Esophagus (tissue), 2 donors: ENCODE results near the gene HEBP2. TPM values are rescaled to one million over a fixed set of nuclear protein-coding genes. Genes with fewer than 3 reads are reported as not detected.
"Not testable (repeated sequence)": the region's sequence is repeated elsewhere in the genome, so short reads cannot be mapped to it uniquely, and the experiment has no call there.

Experiments
- H3K27ac ChIP-seq, 2 donors: one replicate each; pipeline ENCODE4 v1.5.1; 2013; ENCODE audit warnings: low read depth in 2 of 2, mild to moderate bottlenecking in 2 of 2, inconsistent platforms in 1 of 2, low read length in 1 of 2, moderate library complexity in 1 of 2
- H3K27me3 ChIP-seq, 2 donors: one replicate each; pipeline ENCODE4 v1.6.1; 2013; ENCODE audit warnings: low read length in 2 of 2, control low read depth in 1 of 2, mild to moderate bottlenecking in 1 of 2; ENCODE audit not compliant: insufficient read depth in 2 of 2, control insufficient read depth in 1 of 2
- H3K36me3 ChIP-seq, 2 donors: one replicate each; pipeline ENCODE4 v1.6.1; 2013; ENCODE audit warnings: low read length in 1 of 2; ENCODE audit not compliant: control insufficient read depth in 2 of 2, insufficient read depth in 2 of 2
- H3K4me1 ChIP-seq, 2 donors: one replicate each; pipeline ENCODE4 v1.6.1; 2013; ENCODE audit warnings: low read length in 1 of 2; ENCODE audit not compliant: control insufficient read depth in 2 of 2, insufficient read depth in 2 of 2
- H3K4me3 ChIP-seq, 2 donors: one replicate each; pipeline ENCODE4 v1.5.1; 2013; ENCODE audit warnings: low read length in 2 of 2, mild to moderate bottlenecking in 2 of 2, low read depth in 1 of 2, moderate library complexity in 1 of 2
- H3K9me3 ChIP-seq, 2 donors: one replicate each; pipeline ENCODE4 v1.6.1; 2013; ENCODE audit warnings: mild to moderate bottlenecking in 2 of 2, low read depth in 1 of 2, low read length in 1 of 2, moderate library complexity in 1 of 2; ENCODE audit not compliant: control insufficient read depth in 2 of 2, insufficient read depth in 1 of 2
- WGBS, 2 donors: extraction: QIAGEN DNeasy Blood & Tissue Kit; methylation state at CpG; one replicate each; pipeline ENCODE4 v1.1.7; 2013; 5-methylcytosine and 5-hydroxymethylcytosine counted together
- polyA plus RNA-seq, 2 donors: library from polyadenylated mRNA; stranded (reverse); fragments of 200-250 nt; gene quantifications; one replicate each; pipeline ENCODE4 v1.2.3, GENCODE V29; 2013
- donor health status: healthy with polysubstance abuse.
- donor health status: Bipolar disorder and iron deficiency.

The HEBP2 gene
- polyA plus RNA-seq, 2 donors = 66.4 to 70.5 TPM

- Histone ChIP-seq H3K36me3 (peaks cover 0 to 13% of the 10 kb centered on the region in 2 donors), H3K27ac (no peak overlapping the region), H3K27me3 (no peaks in the 10 kb centered on the region), H3K9me3 (no peaks in the 10 kb centered on the region), H3K4me1 (no peaks in the 10 kb centered on the region), H3K4me3 (no peak overlapping the region)
- 90 to 97% methylated on average over 10 of the region's 10 CpGs for WGBS, 2 donors
Measured at GRCh38 chr6:138421608-138422007, 17.6 kb downstream of the HEBP2 start.

GRCh38 chr6:138422861-138423260, 18.8 kb downstream of the HEBP2 start:
- Histone ChIP-seq H3K36me3 (peaks cover 0 to 13% of the 10 kb centered on the region in 2 donors), H3K4me1 (no peaks in the 10 kb centered on the region), H3K4me3 (no peak overlapping the region), H3K27me3 (no peaks in the 10 kb centered on the region), H3K9me3 (no peaks in the 10 kb centered on the region), H3K27ac (no peak overlapping the region)

- Histone ChIP-seq H3K4me1 (no peaks in the 10 kb centered on the region), H3K27me3 (no peaks in the 10 kb centered on the region), H3K9me3 (no peaks in the 10 kb centered on the region), H3K27ac (no peak overlapping the region), H3K4me3 (no peak overlapping the region), H3K36me3 (peaks cover 0 to 13% of the 10 kb centered on the region in 2 donors)
- 93% methylated on average over 48 of the region's 48 CpGs for WGBS, 2 donors
Measured at GRCh38 chr6:138424004-138424904, 20.2 kb downstream of the HEBP2 start.

- H3K27me3 ChIP-seq, H3K27ac ChIP-seq, H3K4me1 ChIP-seq, H3K4me3 ChIP-seq, H3K9me3 ChIP-seq: not testable (repeated sequence)
- 85 to 87% methylated on average over 7 of the region's 7 CpGs for WGBS, 2 donors
- H3K36me3 ChIP-seq = peaks cover 0 to 14% of the 10 kb centered on the region in 2 donors
Measured at GRCh38 chr6:138425256-138425655, 21.2 kb downstream of the HEBP2 start.

GRCh38 chr6:138426500-138427123, 22.6 kb downstream of the HEBP2 start:
- H3K27ac ChIP-seq = no peak overlapping the region
- no peaks in the 10 kb centered on the region for H3K27me3 ChIP-seq
- no peaks in the 10 kb centered on the region for H3K9me3 ChIP-seq
- H3K4me3 ChIP-seq = no peak overlapping the region
- no peaks in the 10 kb centered on the region for H3K4me1 ChIP-seq
- peaks cover 0 to 16% of the 10 kb centered on the region in 2 donors for H3K36me3 ChIP-seq
- 85 to 88% methylated on average over 5 of the region's 5 CpGs for WGBS, 2 donors

GRCh38 chr6:138427701-138428100, 23.7 kb downstream of the HEBP2 start:
- no peaks in the 10 kb centered on the region for H3K9me3 ChIP-seq
- WGBS, 2 donors = 87 to 88% methylated on average over 8 of the region's 8 CpGs
- no peaks in the 10 kb centered on the region for H3K4me1 ChIP-seq
- peaks cover 7 to 19% of the 10 kb centered on the region in 2 donors for H3K36me3 ChIP-seq
- no peak overlapping the region for H3K27ac ChIP-seq
- no peaks in the 10 kb centered on the region for H3K27me3 ChIP-seq
- no peak overlapping the region for H3K4me3 ChIP-seq

GRCh38 chr6:138428944-138429598, 25.0 kb downstream of the HEBP2 start:
- Histone ChIP-seq H3K36me3 (peaks cover 7 to 16% of the 10 kb centered on the region in 2 donors), H3K27ac (peak overlapping the region in 1 of 2 donors; percentile 2)
- 37% methylated on average over 8 of the region's 8 CpGs for WGBS, 2 donors

GRCh38 chr6:138429761-138430160, 25.7 kb downstream of the HEBP2 start:
- H3K27me3 ChIP-seq = no peaks in the 10 kb centered on the region
- H3K4me1 ChIP-seq = no peaks in the 10 kb centered on the region
- H3K9me3 ChIP-seq = no peaks in the 10 kb centered on the region
- no peak overlapping the region for H3K27ac ChIP-seq
- peaks cover 8 to 10% of the 10 kb centered on the region in 2 donors for H3K36me3 ChIP-seq
- WGBS, 2 donors = 74 to 76% methylated on average over 12 of the region's 12 CpGs
- H3K4me3 ChIP-seq = no peak overlapping the region

More at GRCh38 chr6:138428944-138429598, 25.0 kb downstream of the HEBP2 start:
- Histone ChIP-seq H3K4me3 (no peak overlapping the region), H3K4me1 (no peaks in the 10 kb centered on the region), H3K9me3 (no peaks in the 10 kb centered on the region), H3K27me3 (no peaks in the 10 kb centered on the region)

GRCh38 chr6:138430361-138431145, 26.5 kb downstream of the HEBP2 start:
- WGBS, 2 donors = 90% methylated on average over 29 of the region's 29 CpGs
- peaks cover 10% of the 10 kb centered on the region in 2 donors for H3K36me3 ChIP-seq

More at GRCh38 chr6:138430361-138431145, 26.5 kb downstream of the HEBP2 start:
- H3K27ac ChIP-seq = no peak overlapping the region
- no peaks in the 10 kb centered on the region for H3K9me3 ChIP-seq
- H3K4me3 ChIP-seq = no peak overlapping the region
- no peaks in the 10 kb centered on the region for H3K27me3 ChIP-seq
- H3K4me1 ChIP-seq = no peaks in the 10 kb centered on the region
